Transverse colon (tissue), 4 donors: ENCODE measurements around the gene IL1RAPL1.
"Not testable (repeated sequence)": the region's sequence is repeated elsewhere in the genome, so short reads cannot be mapped to it uniquely, and the experiment has no call there.

Experiments used
- CTCF ChIP-seq, 5 experiments: fragments of 200-600 bp in 3 of 5; fragments of 450-650 bp in 2 of 5; sonication (generic) in 3 of 5; IDR thresholded peaks; 1 replicate in 2 of 5; 2 replicates in 3 of 5; pipeline ENCODE4 v1.5.1; 2016 to 2017; ENCODE audit warnings: antibody characterized with exemption in 5 of 5, inconsistent platforms in 3 of 5, mild to moderate bottlenecking in 2 of 5, moderate library complexity in 1 of 5
- EP300 ChIP-seq: sonication (generic); formaldehyde crosslinking; IDR thresholded peaks from one replicate; pipeline ENCODE4 v1.6.1; 2017; ENCODE audit warnings: antibody characterized with exemption, low read depth
- POLR2A ChIP-seq: fragments of 450-650 bp; IDR thresholded peaks from one replicate; pipeline ENCODE4 v1.6.1; 2016; ENCODE audit warnings: antibody characterized with exemption, mild to moderate bottlenecking, moderate library complexity
- POLR2AphosphoS5 ChIP-seq, 3 donors: sonication (generic); formaldehyde crosslinking; IDR thresholded peaks; one replicate each; pipeline ENCODE4 v1.6.1; 2016; ENCODE audit warnings: antibody characterized with exemption in 3 of 3

DNA sequence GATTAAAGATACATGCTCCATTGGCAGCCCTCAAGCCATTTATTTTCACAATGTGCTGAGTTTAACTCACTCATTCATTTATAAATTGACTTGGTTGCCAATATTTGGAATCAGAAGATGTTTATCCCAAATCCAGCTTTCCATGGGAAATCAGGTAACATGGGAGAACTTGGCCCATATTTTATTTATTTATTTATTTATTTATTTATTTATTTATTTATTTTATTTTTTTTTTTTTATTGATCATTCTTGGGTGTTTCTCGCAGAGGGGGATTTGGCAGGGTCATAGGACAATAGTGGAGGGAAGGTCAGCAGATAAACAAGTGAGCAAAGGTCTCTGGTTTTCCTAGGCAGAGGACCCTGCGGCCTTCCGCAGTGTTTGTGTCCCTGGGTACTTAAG lies 745.2 kb downstream of the IL1RAPL1 start:
- not testable (repeated sequence) for TF ChIP-seq POLR2A; CTCF (IDR thresholded peaks at IDR 0.05); POLR2AphosphoS5 (IDR thresholded peaks at IDR 0.05); EP300
